HepG2 (cell line): ENCODE data around the gene C19orf85. TPM values are rescaled to one million over a fixed set of nuclear protein-coding genes. Genes with fewer than 3 reads are reported as not detected.
A peak's percentile ranks its signal among the peaks of the same experiment; 100 is the strongest.

Experiments used
- CC2D1A ChIP-seq: sonication (generic); formaldehyde crosslinking; IDR thresholded peaks from 2 replicates; pipeline ENCODE4 v1.8.1; 2023; ENCODE audit warnings: mild to moderate bottlenecking, missing genetic modification reagents
- ELF3 ChIP-seq: IDR thresholded peaks from 2 replicates; pipeline ENCODE4 v1.6.1; 2016; ENCODE audit warnings: missing genetic modification reagents, missing compliant biosample characterization
- ETV6 ChIP-seq: sonication (generic); formaldehyde crosslinking; conservative IDR thresholded peaks from 2 replicates; pipeline ENCODE4 v1.4.0; 2020; ENCODE audit warnings: missing genetic modification reagents
- LCORL ChIP-seq, 2 experiments: fragments of 450-650 bp in 1 of 2; sonication (generic) in 1 of 2; formaldehyde crosslinking in 1 of 2; IDR thresholded peaks; 2 replicates each; pipeline versions ENCODE4 v1.5.0 to v1.6.1; 2017 to 2020; ENCODE audit warnings: antibody characterized with exemption in 1 of 2, missing genetic modification reagents in 1 of 2
- MED13 ChIP-seq: sonication (generic); formaldehyde crosslinking; IDR thresholded peaks from 2 replicates; pipeline ENCODE4 v1.5.0; 2020; ENCODE audit warnings: missing genetic modification reagents
- MEIS1 ChIP-seq: sonication (generic); formaldehyde crosslinking; IDR thresholded peaks from 2 replicates; pipeline ENCODE4 v1.9.0; 2021; ENCODE audit warnings: mild to moderate bottlenecking, missing genetic modification reagents, moderate library complexity, borderline replicate concordance
- NKX3-1 ChIP-seq: sonication (generic); formaldehyde crosslinking; IDR thresholded peaks from 2 replicates; pipeline ENCODE4 v1.5.0; 2020; ENCODE audit warnings: missing genetic modification reagents
- RNF2 ChIP-seq: fragments of 450-650 bp; conservative IDR thresholded peaks from 2 replicates; pipeline ENCODE4 v1.6.1; 2016; ENCODE audit warnings: low read depth
- SCMH1 ChIP-seq: sonication (generic); formaldehyde crosslinking; IDR thresholded peaks from 2 replicates; pipeline ENCODE4 v1.9.0; 2021; ENCODE audit warnings: missing genetic modification reagents, mild to moderate bottlenecking, borderline replicate concordance
- SP140L ChIP-seq: sonication (generic); formaldehyde crosslinking; IDR thresholded peaks from 2 replicates; pipeline ENCODE4 v1.4.0; 2020; ENCODE audit warnings: missing genetic modification reagents, borderline replicate concordance
- ZFP82 ChIP-seq: sonication (generic); formaldehyde crosslinking; IDR thresholded peaks from 2 replicates; pipeline ENCODE4 v1.5.1; 2020; ENCODE audit warnings: mild to moderate bottlenecking, missing genetic modification reagents, borderline replicate concordance
- ZMYM4 ChIP-seq: sonication (generic); formaldehyde crosslinking; IDR thresholded peaks from 2 replicates; pipeline ENCODE4 v1.8.1; 2023; ENCODE audit warnings: mild to moderate bottlenecking, missing genetic modification reagents
- ZNF207 ChIP-seq: fragments of 450-650 bp; IDR thresholded peaks from 2 replicates; pipeline ENCODE4 v1.6.1; 2016; ENCODE audit warnings: antibody characterized with exemption, borderline replicate concordance
- ZNF264 ChIP-seq: sonication (generic); formaldehyde crosslinking; IDR thresholded peaks from 2 replicates; pipeline ENCODE4 v1.4.0; 2020; ENCODE audit warnings: missing genetic modification reagents
- ZNF331 ChIP-seq: sonication (generic); formaldehyde crosslinking; IDR thresholded peaks from 2 replicates; pipeline ENCODE4 v1.4.0; 2020; ENCODE audit warnings: missing genetic modification reagents
- ZNF460 ChIP-seq: sonication (generic); formaldehyde crosslinking; IDR thresholded peaks from 2 replicates; pipeline ENCODE4 v1.5.1; 2020; ENCODE audit warnings: missing genetic modification reagents, mild to moderate bottlenecking, borderline replicate concordance
- ZNF652 ChIP-seq: IDR thresholded peaks from 2 replicates; pipeline ENCODE4 v1.6.1; 2016; ENCODE audit warnings: low read depth, borderline replicate concordance
- ZNF782 ChIP-seq: sonication (generic); formaldehyde crosslinking; IDR thresholded peaks from 2 replicates; pipeline ENCODE4 v1.4.0; 2020; ENCODE audit warnings: missing genetic modification reagents, mild to moderate bottlenecking, borderline replicate concordance
- polyA plus RNA-seq, 8 experiments: library from polyadenylated mRNA; depleted of rRNA in 3 of 8; stranded (reverse) in 7 of 8; unstranded in 1 of 8; fragments of >200 nt; fragmentation: Illumina TruSeq in 4 of 8; extraction: Trizol in 4 of 8; gene quantifications; 2 replicates each; pipeline versions ENCODE4 v1.2.1 to v1.2.3, GENCODE V29; 2011 to 2016; ENCODE audit warnings: low read depth in 4 of 8, missing spikeins in 1 of 8, mixed read lengths in 1 of 8; ENCODE audit not compliant: insufficient read depth in 1 of 8
- total RNA-seq, 5 experiments: library from RNA; depleted of rRNA; stranded (reverse); fragments of >200 nt; fragmentation: Illumina TruSeq; extraction: Trizol; gene quantifications; 2 replicates each; pipeline ENCODE4 v1.2.3, GENCODE V29; 2016; ENCODE audit warnings: low read depth in 1 of 5
- TF ChIP-seq, protein P1 (sequence below): sonication (generic); formaldehyde crosslinking; IDR thresholded peaks from 2 replicates; pipeline ENCODE4 v1.5.0; 2020; ENCODE audit warnings: missing genetic modification reagents
- TF ChIP-seq, protein P2 (sequence below): sonication (generic); formaldehyde crosslinking; IDR thresholded peaks from 2 replicates; pipeline ENCODE4 v1.4.0; 2020; ENCODE audit warnings: missing genetic modification reagents, borderline replicate concordance
- TF ChIP-seq, protein P3 (sequence below): sonication (generic); formaldehyde crosslinking; IDR thresholded peaks from 2 replicates; pipeline ENCODE4 v1.9.0; 2021; ENCODE audit warnings: missing genetic modification reagents, mild to moderate bottlenecking, borderline replicate concordance

C19orf85 gene
- total and polyA plus RNA-seq, 2 of the 13 experiments (the other 11 are each of a cell fraction or from before 2014, with no cell fraction given) = not detected

DNA sequence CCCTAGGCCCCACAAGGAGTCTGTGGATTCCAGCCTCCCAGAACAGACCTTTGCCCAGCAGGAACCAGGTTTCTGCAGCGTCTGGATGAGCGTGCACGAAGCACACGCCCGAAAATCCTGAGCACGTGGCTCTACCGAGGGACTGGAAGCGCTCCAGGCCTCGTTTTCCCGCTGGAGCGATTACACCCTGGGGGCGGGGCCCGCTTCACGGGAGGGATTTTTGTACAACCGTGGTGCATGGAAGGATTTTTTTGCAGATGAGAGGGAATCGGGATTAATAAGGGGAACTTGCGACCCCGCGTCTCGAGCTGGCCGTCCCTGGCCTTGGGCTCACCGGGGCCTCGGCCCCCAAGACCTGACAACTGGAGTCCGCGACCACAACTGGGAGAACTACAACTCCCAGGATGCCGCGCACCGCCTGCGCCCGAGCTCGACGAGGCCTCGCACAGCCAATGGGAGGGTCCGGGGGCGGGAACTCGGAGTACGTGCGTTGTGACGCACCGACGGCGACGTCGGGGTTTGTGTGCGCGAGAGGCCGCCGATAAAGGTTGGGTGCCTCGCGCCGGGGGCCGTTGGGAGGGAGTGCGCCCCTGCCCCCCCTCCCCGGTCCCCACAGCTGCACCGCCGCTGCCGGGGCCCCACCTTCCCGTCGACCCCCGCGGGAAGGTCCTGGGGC, 11.7 kb upstream of the C19orf85 start, which contains the start of gene ZNF628 (continued):
- TF ChIP-seq ZNF331 (CRISPR knock-in tag) = peak; percentile 17; the same call in 1 of the 2 replicates
- TF ChIP-seq ZNF207 = no peak
- TF ChIP-seq, protein P1, sequence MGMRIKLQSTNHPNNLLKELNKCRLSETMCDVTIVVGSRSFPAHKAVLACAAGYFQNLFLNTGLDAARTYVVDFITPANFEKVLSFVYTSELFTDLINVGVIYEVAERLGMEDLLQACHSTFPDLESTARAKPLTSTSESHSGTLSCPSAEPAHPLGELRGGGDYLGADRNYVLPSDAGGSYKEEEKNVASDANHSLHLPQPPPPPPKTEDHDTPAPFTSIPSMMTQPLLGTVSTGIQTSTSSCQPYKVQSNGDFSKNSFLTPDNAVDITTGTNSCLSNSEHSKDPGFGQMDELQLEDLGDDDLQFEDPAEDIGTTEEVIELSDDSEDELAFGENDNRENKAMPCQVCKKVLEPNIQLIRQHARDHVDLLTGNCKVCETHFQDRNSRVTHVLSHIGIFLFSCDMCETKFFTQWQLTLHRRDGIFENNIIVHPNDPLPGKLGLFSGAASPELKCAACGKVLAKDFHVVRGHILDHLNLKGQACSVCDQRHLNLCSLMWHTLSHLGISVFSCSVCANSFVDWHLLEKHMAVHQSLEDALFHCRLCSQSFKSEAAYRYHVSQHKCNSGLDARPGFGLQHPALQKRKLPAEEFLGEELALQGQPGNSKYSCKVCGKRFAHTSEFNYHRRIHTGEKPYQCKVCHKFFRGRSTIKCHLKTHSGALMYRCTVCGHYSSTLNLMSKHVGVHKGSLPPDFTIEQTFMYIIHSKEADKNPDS (CRISPR knock-in tag) = peak; percentile 85; the same call in 1 of the 2 replicates
- TF ChIP-seq ZNF460 (CRISPR knock-in tag) = no peak
- no peak for TF ChIP-seq MEIS1 (CRISPR knock-in tag)
- peak; percentile 79; the same call in 1 of the 2 replicates for TF ChIP-seq ZNF264
- no peak; the same call in 1 of the 2 replicates for TF ChIP-seq ZNF782 (CRISPR knock-in tag)
- TF ChIP-seq MED13 (CRISPR knock-in tag) = no peak
- TF ChIP-seq ZMYM4 (CRISPR knock-in tag) = peak; percentile 72
- TF ChIP-seq SCMH1 (CRISPR knock-in tag) = no peak
- TF ChIP-seq, protein P2, sequence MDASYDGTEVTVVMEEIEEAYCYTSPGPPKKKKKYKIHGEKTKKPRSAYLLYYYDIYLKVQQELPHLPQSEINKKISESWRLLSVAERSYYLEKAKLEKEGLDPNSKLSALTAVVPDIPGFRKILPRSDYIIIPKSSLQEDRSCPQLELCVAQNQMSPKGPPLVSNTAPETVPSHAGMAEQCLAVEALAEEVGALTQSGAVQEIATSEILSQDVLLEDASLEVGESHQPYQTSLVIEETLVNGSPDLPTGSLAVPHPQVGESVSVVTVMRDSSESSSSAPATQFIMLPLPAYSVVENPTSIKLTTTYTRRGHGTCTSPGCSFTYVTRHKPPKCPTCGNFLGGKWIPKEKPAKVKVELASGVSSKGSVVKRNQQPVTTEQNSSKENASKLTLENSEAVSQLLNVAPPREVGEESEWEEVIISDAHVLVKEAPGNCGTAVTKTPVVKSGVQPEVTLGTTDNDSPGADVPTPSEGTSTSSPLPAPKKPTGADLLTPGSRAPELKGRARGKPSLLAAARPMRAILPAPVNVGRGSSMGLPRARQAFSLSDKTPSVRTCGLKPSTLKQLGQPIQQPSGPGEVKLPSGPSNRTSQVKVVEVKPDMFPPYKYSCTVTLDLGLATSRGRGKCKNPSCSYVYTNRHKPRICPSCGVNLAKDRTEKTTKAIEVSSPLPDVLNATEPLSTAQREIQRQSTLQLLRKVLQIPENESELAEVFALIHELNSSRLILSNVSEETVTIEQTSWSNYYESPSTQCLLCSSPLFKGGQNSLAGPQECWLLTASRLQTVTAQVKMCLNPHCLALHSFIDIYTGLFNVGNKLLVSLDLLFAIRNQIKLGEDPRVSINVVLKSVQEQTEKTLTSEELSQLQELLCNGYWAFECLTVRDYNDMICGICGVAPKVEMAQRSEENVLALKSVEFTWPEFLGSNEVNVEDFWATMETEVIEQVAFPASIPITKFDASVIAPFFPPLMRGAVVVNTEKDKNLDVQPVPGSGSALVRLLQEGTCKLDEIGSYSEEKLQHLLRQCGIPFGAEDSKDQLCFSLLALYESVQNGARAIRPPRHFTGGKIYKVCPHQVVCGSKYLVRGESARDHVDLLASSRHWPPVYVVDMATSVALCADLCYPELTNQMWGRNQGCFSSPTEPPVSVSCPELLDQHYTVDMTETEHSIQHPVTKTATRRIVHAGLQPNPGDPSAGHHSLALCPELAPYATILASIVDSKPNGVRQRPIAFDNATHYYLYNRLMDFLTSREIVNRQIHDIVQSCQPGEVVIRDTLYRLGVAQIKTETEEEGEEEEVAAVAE = 0 out of 2 replicates have a peak, but pooled peaks have one; percentile 53
- no peak; the same call in 1 of the 2 replicates for TF ChIP-seq ELF3 (CRISPR knock-in tag)
- peak; percentile 95 for TF ChIP-seq RNF2
- no peak for TF ChIP-seq SP140L
- TF ChIP-seq NKX3-1 (CRISPR knock-in tag) = peak; percentile 94; the same call in 1 of the 2 replicates
- no peak for TF ChIP-seq LCORL (IDR thresholded peaks at IDR 0.05)
- TF ChIP-seq LCORL (CRISPR knock-in tag; IDR thresholded peaks at IDR 0.05) = peak; percentile 82
- TF ChIP-seq ZNF652 (CRISPR knock-in tag) = 0 out of 2 replicates have a peak, but pooled peaks have one; percentile 22
- no peak for TF ChIP-seq CC2D1A
- TF ChIP-seq ZFP82 = no peak; the same call in 1 of the 2 replicates
- TF ChIP-seq ETV6 (CRISPR knock-in tag) = no peak
- TF ChIP-seq, protein P3, sequence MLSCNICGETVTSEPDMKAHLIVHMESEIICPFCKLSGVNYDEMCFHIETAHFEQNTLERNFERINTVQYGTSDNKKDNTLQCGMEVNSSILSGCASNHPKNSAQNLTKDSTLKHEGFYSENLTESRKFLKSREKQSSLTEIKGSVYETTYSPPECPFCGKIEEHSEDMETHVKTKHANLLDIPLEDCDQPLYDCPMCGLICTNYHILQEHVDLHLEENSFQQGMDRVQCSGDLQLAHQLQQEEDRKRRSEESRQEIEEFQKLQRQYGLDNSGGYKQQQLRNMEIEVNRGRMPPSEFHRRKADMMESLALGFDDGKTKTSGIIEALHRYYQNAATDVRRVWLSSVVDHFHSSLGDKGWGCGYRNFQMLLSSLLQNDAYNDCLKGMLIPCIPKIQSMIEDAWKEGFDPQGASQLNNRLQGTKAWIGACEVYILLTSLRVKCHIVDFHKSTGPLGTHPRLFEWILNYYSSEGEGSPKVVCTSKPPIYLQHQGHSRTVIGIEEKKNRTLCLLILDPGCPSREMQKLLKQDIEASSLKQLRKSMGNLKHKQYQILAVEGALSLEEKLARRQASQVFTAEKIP (CRISPR knock-in tag) = no peak
